Adipocyte (in vitro differentiated cells): Measurements from ENCODE around the gene SLC25A24.

Experiments
- DNase-seq: peaks from one replicate; pipeline ENCODE4 v3.0.0-alpha.2; 2015; ENCODE audit warnings: low read depth
- H3K27me3 ChIP-seq: replicated peaks from 2 replicates; pipeline ENCODE4 v1.7.0; 2013; ENCODE audit warnings: mild to moderate bottlenecking, low read length, moderate library complexity; ENCODE audit not compliant: control insufficient read depth, insufficient read depth
- H3K36me3 ChIP-seq: 2 replicates; pipeline ENCODE4 v1.7.0; 2013; ENCODE audit warnings: low read length, mild to moderate bottlenecking, moderate library complexity; ENCODE audit not compliant: control insufficient read depth, insufficient read depth, severe bottlenecking
- H3K4me1 ChIP-seq: 2 replicates; pipeline ENCODE4 v1.7.0; 2013; ENCODE audit warnings: mild to moderate bottlenecking, low read length, moderate library complexity; ENCODE audit not compliant: control insufficient read depth, insufficient read depth
- H3K4me3 ChIP-seq: 2 replicates; pipeline ENCODE4 v1.7.0; 2013; ENCODE audit warnings: mild to moderate bottlenecking, low read length, moderate library complexity
- H3K9ac ChIP-seq: 2 replicates; pipeline ENCODE4 v1.7.0; 2013; ENCODE audit warnings: mild to moderate bottlenecking, low read length, moderate library complexity
- H3K9me3 ChIP-seq: 2 replicates; pipeline ENCODE4 v1.7.0; 2013; ENCODE audit warnings: mild to moderate bottlenecking, low read length, moderate library complexity; ENCODE audit not compliant: control insufficient read depth

Gene SLC25A24

DNA sequence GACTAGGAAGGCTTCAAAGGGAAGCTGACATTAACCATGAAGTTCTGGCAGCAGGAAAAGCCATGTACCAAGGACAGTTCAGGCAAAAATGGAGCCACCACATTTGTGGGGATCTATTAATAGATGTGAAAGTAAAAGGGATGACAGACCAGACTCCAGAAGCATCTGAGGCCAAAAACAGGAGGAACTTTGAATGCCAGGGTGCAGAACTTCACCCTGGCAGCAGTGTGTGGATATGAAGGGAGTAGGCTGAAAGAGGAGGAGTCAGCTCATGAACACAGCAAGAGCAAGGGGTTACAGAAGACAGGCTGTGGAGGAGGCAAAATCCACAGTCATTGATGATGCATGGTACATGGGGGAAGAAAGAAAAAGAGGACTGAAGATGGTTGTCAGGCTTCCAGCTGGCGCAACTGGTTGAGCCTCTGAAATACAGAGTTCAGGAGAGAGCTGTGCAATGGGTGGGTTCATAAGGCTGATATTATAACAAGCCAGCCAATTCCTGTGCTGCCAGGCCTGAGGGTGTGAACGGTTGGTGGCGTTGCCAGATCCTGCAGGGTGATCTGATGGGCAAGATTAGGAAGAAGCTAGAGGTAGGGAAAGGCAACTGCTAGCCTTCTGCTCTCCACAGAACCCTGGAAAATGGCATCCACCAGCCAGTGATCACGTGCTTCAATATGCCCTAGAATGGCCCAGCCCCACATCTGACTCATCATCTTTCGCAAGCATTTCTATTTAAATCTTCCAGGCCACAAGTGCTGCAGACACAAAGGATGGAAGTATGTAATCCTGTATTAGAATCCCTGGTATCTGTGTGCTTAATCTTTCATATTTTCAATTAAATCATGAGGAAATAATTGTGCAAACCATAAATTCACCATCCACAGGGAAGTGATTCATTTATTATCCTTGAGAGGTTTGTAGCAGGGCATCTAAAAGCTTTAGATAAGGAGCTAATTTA lies 81.9 kb downstream of the SLC25A24 start:
- Histone ChIP-seq H3K9ac (no peak overlapping the region), H3K4me1 (peaks cover 22% of the 10 kb centered on the region), H3K9me3 (no peaks in the 10 kb centered on the region), H3K27me3 (no peaks in the 10 kb centered on the region), H3K4me3 (no peak overlapping the region), H3K36me3 (no peaks in the 10 kb centered on the region)
- peak; percentile 74 for DNase-seq

GRCh38 chr1:108117237-108117636 lies 82.9 kb downstream of the SLC25A24 start:
- Histone ChIP-seq H3K36me3 (no peaks in the 10 kb centered on the region), H3K27me3 (no peaks in the 10 kb centered on the region), H3K9me3 (no peaks in the 10 kb centered on the region), H3K9ac (no peak overlapping the region), H3K4me3 (no peak overlapping the region), H3K4me1 (peaks cover 24% of the 10 kb centered on the region)
- DNase-seq: no peak

- Histone ChIP-seq H3K4me3 (no peak overlapping the region), H3K9ac (no peak overlapping the region), H3K27me3 (no peaks in the 10 kb centered on the region), H3K36me3 (no peaks in the 10 kb centered on the region), H3K4me1 (peaks cover 24% of the 10 kb centered on the region), H3K9me3 (no peaks in the 10 kb centered on the region)
- DNase-seq: no peak
Measured at GRCh38 chr1:108114033-108114599, 86.0 kb downstream of the SLC25A24 start.

DNA sequence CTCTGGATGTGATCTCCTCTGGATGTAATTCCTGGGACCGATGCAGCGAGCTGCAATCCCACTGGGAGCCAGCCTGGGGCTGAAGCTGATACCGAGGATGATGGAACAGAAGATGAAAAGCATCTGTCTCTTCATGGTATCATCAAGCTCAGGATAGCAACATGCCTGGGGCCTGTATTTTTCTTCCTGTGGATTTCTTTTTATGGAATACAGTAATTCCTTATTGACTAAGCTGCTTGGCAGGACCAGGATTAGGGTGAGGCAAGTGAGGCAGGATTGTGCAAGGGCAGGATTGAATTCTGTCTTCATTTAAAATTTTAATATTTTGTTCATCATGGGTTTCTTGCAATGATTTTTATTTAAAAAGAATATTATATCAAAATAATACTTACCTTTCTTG lies 86.6 kb downstream of the SLC25A24 start:
- Histone ChIP-seq H3K36me3 (no peaks in the 10 kb centered on the region), H3K9ac (no peak overlapping the region), H3K4me1 (peaks cover 18% of the 10 kb centered on the region), H3K4me3 (no peak overlapping the region), H3K27me3 (no peaks in the 10 kb centered on the region), H3K9me3 (no peaks in the 10 kb centered on the region)
- peak; percentile 24 for DNase-seq

DNA sequence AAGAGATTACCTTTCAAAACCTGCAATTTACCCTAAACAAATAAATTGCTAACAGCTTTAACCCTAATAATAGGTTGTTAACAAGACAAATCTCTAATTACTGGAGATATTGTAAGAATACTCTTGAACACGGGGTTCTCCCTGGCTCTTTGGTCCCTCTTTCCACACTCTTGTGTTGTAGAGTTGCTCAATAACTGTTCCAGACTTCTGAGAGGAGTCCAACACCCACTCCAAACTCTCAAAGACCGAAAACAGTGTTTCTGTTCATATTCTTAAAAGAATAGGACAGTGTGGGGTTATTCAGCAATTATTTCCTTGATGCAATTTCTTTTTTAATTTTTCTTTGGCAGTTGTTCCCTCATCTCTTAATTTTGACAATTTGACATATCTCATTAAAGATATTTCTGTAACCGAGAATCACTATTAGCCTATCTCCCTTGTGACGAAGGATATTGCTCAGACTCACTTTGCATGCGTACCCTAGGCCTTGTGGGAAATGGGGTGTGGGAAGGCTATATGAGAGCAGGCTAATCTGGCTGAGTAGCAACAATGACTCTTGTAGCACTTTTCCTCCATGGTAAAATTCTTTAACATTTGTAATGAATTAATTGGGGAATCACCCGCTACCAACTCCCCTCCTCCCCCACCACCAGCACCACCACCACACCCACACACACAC lies 90.7 kb downstream of the SLC25A24 start:
- Histone ChIP-seq H3K9me3 (no peaks in the 10 kb centered on the region), H3K36me3 (no peaks in the 10 kb centered on the region), H3K4me3 (no peak overlapping the region), H3K4me1 (peaks cover 15% of the 10 kb centered on the region), H3K27me3 (no peaks in the 10 kb centered on the region), H3K9ac (no peak overlapping the region)
- DNase-seq: no peak

- H3K27me3 ChIP-seq: no peaks in the 10 kb centered on the region
- no peak overlapping the region for H3K9ac ChIP-seq
- H3K36me3 ChIP-seq: no peaks in the 10 kb centered on the region
- H3K4me3 ChIP-seq: no peak overlapping the region
- DNase-seq: no peak
- peaks cover 6% of the 10 kb centered on the region for H3K4me1 ChIP-seq
- no peaks in the 10 kb centered on the region for H3K9me3 ChIP-seq
Measured at GRCh38 chr1:108108119-108108518, 92.0 kb downstream of the SLC25A24 start.

DNA sequence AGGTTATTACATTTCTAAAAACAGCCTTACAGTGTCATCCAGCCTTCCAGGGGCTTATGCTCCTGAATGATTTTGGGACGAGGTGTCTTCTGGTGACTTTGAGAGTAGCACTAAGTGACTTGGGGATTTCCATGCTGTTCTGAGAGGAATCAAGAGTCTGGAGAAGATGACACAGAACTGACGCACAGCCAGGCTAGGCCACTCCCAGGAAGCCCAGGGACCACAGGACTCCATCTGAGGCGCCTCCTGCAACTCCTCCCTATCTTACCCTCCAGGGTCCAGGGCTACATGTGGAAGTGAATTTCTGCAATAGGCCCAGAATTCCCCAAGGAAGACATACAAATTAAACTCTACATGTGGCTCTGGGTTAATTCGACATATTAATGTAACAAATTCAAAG lies 92.5 kb downstream of the SLC25A24 start:
- DNase-seq: peak; percentile 15
- no peak overlapping the region for H3K9ac ChIP-seq
- H3K4me3 ChIP-seq: no peak overlapping the region
- no peaks in the 10 kb centered on the region for H3K36me3 ChIP-seq
- peaks cover 5% of the 10 kb centered on the region for H3K4me1 ChIP-seq
- no peaks in the 10 kb centered on the region for H3K27me3 ChIP-seq
- no peaks in the 10 kb centered on the region for H3K9me3 ChIP-seq

DNA sequence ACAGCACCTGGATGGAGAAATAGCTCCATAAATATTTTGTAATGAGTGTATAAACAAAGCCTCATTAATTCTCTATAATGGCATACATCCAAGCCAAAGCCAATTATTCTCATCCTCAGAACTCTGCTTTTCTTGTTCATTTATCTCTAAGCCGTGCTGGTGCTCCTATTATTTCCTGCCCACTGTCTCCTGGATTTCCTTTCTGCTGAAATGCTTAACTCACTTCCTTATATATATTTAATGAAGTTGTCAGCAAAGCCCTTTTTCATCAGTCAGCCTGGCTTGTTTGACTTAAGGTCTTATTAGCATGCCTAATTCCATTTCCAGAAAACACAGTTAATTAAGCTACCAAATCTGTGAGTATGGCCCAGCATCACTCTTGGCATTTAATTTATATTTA lies 93.4 kb downstream of the SLC25A24 start:
- Histone ChIP-seq H3K36me3 (no peaks in the 10 kb centered on the region), H3K4me1 (peaks cover 5% of the 10 kb centered on the region), H3K9ac (no peak overlapping the region), H3K9me3 (no peaks in the 10 kb centered on the region), H3K4me3 (no peak overlapping the region), H3K27me3 (no peaks in the 10 kb centered on the region)
- no peak for DNase-seq

- Histone ChIP-seq H3K4me1 (no peaks in the 10 kb centered on the region), H3K4me3 (no peak overlapping the region), H3K9ac (no peak overlapping the region), H3K27me3 (no peaks in the 10 kb centered on the region), H3K36me3 (no peaks in the 10 kb centered on the region), H3K9me3 (no peaks in the 10 kb centered on the region)
- no peak for DNase-seq
Measured at GRCh38 chr1:108100148-108100547, 100.0 kb downstream of the SLC25A24 start.

GRCh38 chr1:108097018-108097417 lies 103.1 kb downstream of the SLC25A24 start:
- DNase-seq: no peak
- Histone ChIP-seq H3K36me3 (no peaks in the 10 kb centered on the region), H3K27me3 (no peaks in the 10 kb centered on the region), H3K4me1 (no peaks in the 10 kb centered on the region), H3K9ac (no peak overlapping the region), H3K9me3 (no peaks in the 10 kb centered on the region), H3K4me3 (no peak overlapping the region)

DNA sequence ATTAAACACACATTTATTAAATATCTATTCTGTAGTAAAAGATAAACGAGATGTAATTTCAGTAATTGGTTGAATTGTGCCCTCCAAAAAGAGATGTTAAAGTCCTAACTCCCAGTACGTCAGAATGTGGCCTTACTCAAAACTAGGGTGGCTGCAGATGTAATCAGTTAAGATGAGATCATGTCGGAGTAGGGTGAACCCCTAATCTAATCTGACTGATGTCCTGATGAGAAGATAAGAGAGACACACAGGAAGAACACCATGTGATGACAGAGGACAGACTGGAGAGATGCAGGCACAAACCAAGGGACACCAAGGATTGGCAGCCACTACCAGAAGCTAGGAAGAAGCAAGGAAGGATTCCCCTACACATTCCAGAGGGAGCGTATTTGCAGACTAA lies 104.1 kb downstream of the SLC25A24 start:
- DNase-seq: no peak
- H3K4me1 ChIP-seq: no peaks in the 10 kb centered on the region
- no peaks in the 10 kb centered on the region for H3K27me3 ChIP-seq
- no peak overlapping the region for H3K4me3 ChIP-seq
- H3K36me3 ChIP-seq: no peaks in the 10 kb centered on the region
- H3K9ac ChIP-seq: no peak overlapping the region
- H3K9me3 ChIP-seq: no peaks in the 10 kb centered on the region
